Psoas muscle (tissue), 8 donors: ENCODE results near the gene DUSP7. TPM values are rescaled to one million over a fixed set of nuclear protein-coding genes. Genes with fewer than 3 reads are reported as not detected.

ENCODE experiments used
- ATAC-seq, 4 donors: fragments of 200-7000 bp; cut with Tn5 transposase; one replicate each; pipeline ENCODE4 v1.9.1; 2020; ENCODE audit warnings: moderate library complexity in 3 of 4, mild to moderate bottlenecking in 2 of 4
- DNase-seq, 2 donors: peaks; one replicate each; pipeline ENCODE4 v3.0.0-alpha.2; 2020
- H3K27ac ChIP-seq: fragments of 200-600 bp; one replicate; pipeline ENCODE4 v1.8.0; 2022
- H3K27me3 ChIP-seq, 3 donors: fragments of 200-600 bp in 1 of 3; one replicate each; pipeline versions ENCODE4 v1.6.1 to v1.8.0; 2013 to 2022; ENCODE audit warnings: low read length in 2 of 3, mild to moderate bottlenecking in 2 of 3, moderate library complexity in 1 of 3; ENCODE audit not compliant: insufficient read depth in 3 of 3
- H3K36me3 ChIP-seq, 2 donors: fragments of 200-600 bp in 1 of 2; one replicate each; pipeline versions ENCODE4 v1.6.1 to v1.8.0; 2013 to 2022; ENCODE audit warnings: low read depth in 1 of 2, mild to moderate bottlenecking in 1 of 2, moderate library complexity in 1 of 2; ENCODE audit not compliant: insufficient read depth in 1 of 2
- H3K4me1 ChIP-seq: fragments of 200-600 bp; one replicate; pipeline ENCODE4 v1.8.0; 2022
- H3K4me3 ChIP-seq: fragments of 200-600 bp; one replicate; pipeline ENCODE4 v1.8.0; 2022; ENCODE audit warnings: mild to moderate bottlenecking
- H3K9me3 ChIP-seq: fragments of 200-600 bp; one replicate; pipeline ENCODE4 v1.8.0; 2022
- WGBS, 3 donors: extraction: QIAGEN DNeasy Blood & Tissue Kit; methylation state at CpG; one replicate each; pipeline versions ENCODE4 v1.1.6 to v1.1.7; 2013; 5-methylcytosine and 5-hydroxymethylcytosine counted together
- intact Hi-C, 2 donors: fragments of 100-400 bp; cut with DNase I; formaldehyde crosslinking; loops; one replicate each; pipeline versions ENCODE4 v1.11.0 to v1.14.2; 2022
- polyA plus RNA-seq, 3 donors: library from polyadenylated mRNA; stranded (reverse); fragments of 200-250 nt; gene quantifications; one replicate each; pipeline ENCODE4 v1.2.3, GENCODE V29; 2013
- total RNA-seq, 4 donors: library from RNA; stranded (reverse); fragmentation: NEBNext Ultra II Directional in 2 of 4; extraction: Animal tissue kit (Norgen Biotek cat#: 25700) in 2 of 4; gene quantifications; one replicate each; pipeline versions ENCODE4 v1.2.1 to v1.2.4, GENCODE V29; 2021 to 2023
- TF ChIP-seq, protein P1 (sequence below): fragments of 200-600 bp; IDR thresholded peaks from one replicate; pipeline ENCODE4 v1.8.0; 2022; ENCODE audit warnings: antibody characterized with exemption
- donor health status: healthy with polysubstance abuse.
- donor health status: DM: no; HTN: no; CAD: no; lungs with moderate emphysema.
- donor health status: Bipolar disorder and iron deficiency.
- donor health status: healthy.
- donor health status: DM: yes; HTN: yes; CAD: no.
- donor health status: DM: no; HTN: no; CAD: no.
- donor health status: DM: no; HTN: no; CAD: no.
- donor health status: DM: yes; HTN: yes; CAD: no.

The DUSP7 gene
- total and polyA plus RNA-seq, 7 donors = 7.4 to 31.9 (median 15.7) TPM

DNA sequence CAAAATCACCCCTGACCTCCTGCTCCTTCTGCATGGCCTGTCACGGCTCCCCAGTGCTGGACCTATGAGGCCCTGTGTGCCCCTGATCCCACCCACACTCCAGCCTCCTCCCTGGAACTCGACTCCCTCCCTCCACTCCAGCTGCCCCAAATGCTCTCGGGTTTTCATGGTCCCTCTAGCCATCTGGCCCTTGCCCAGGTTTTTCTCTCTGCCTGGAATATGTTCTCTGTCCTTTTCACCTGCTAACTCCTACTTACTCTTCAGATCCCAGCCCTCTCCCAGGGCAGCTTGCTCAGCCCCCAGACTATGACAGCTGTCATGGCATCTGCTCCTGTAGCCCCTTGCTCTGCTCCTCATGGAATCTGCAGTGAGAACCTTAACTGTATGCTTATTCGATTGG is 30.3 kb downstream of the DUSP7 start:
- peak; percentile 17 to 51 (median 23) for ATAC-seq
- Histone ChIP-seq H3K27ac (peak overlapping the region; percentile 92), H3K4me1 (peaks cover 73% of the 10 kb centered on the region), H3K9me3 (no peaks in the 10 kb centered on the region), H3K27me3 (no peaks in the 10 kb centered on the region), H3K36me3 (no peaks in the 10 kb centered on the region), H3K4me3 (peak overlapping the region; percentile 19)
- DNase-seq = peak in 1 of 2 donors; percentile 77
- intact Hi-C loops = no loop called here
- TF ChIP-seq, protein P1, sequence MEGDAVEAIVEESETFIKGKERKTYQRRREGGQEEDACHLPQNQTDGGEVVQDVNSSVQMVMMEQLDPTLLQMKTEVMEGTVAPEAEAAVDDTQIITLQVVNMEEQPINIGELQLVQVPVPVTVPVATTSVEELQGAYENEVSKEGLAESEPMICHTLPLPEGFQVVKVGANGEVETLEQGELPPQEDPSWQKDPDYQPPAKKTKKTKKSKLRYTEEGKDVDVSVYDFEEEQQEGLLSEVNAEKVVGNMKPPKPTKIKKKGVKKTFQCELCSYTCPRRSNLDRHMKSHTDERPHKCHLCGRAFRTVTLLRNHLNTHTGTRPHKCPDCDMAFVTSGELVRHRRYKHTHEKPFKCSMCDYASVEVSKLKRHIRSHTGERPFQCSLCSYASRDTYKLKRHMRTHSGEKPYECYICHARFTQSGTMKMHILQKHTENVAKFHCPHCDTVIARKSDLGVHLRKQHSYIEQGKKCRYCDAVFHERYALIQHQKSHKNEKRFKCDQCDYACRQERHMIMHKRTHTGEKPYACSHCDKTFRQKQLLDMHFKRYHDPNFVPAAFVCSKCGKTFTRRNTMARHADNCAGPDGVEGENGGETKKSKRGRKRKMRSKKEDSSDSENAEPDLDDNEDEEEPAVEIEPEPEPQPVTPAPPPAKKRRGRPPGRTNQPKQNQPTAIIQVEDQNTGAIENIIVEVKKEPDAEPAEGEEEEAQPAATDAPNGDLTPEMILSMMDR = no peak
- 12 to 28% (median 19%) methylated on average over 4 of the region's 4 CpGs for WGBS, 3 donors

DNA sequence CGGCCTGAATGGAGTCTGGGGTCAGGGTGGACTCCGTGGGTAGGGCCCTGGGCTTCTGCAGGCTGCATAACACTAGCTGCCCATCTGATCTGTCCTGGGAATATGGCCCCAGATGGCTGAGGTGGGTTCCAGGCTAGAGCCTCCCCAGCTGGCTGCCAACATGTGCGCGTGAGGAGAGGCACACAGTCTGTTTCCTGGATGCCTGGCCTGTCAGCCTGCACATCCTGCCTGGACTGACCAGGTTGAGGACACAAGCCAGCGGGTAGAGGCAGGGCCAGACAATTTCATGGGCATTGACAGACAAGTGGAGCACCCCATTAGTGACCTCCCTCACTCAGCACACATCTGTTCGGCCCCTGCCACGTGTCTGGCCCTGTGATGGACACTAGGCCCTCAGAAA is 30.9 kb downstream of the DUSP7 start:
- Histone ChIP-seq H3K4me1 (peaks cover 74% of the 10 kb centered on the region), H3K36me3 (no peaks in the 10 kb centered on the region), H3K27me3 (no peaks in the 10 kb centered on the region), H3K4me3 (peak overlapping the region; percentile 19), H3K27ac (peak overlapping the region; percentile 92), H3K9me3 (no peaks in the 10 kb centered on the region)
- ATAC-seq (peak; percentile 2 to 34 (median 21)), DNase-seq (peak; percentile 34 to 74)
- TF ChIP-seq, protein P1 = no peak
- intact Hi-C loops = loop anchor here in 1 of 2 donors (2.0 kb wide), 1 partner anchor 27 kb away; no protein-coding TSS in a partner anchor
- whole genome bisulfite sequencing, 3 donors = 21 to 37% (median 23%) methylated on average over 7 of the region's 7 CpGs

DNA sequence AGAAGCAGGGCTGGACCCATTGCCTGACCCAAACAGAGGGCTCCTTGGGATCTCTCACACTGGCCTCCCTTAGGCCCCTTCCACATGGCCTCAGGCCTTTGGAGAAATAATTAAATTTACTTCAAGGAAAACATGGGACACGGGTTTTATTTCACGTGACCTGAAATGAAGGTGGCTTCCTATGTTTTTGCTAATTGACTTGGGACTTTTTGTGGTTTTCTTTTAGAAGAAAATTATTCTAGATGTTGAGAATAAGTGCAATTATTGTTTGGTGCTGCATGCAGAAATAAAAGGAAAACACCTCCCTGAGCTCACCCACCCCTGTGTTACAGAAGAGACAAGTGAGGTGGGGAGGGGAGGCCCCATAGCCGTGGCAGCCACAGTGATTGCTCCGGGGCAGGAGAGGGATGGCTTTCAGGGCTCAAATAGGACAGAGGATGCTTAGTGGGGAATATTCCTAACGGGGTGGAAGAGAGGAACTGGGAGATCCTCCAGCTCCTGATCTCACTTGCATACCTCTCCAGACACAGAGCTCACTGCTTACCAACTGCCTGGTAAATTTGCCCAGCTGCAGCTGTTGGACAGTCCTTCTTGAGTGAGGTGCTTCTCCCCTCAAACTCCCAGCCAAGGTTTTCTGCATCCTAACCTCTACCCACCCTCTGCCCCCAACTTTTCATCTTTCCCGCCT is 31.5 kb downstream of the DUSP7 start:
- Histone ChIP-seq H3K4me1 (peaks cover 75% of the 10 kb centered on the region), H3K4me3 (no peak overlapping the region), H3K9me3 (no peaks in the 10 kb centered on the region), H3K27ac (peak overlapping the region; percentile 92), H3K27me3 (no peaks in the 10 kb centered on the region), H3K36me3 (no peaks in the 10 kb centered on the region)
- DNase-seq (no peak), ATAC-seq (peak; percentile 38 to 59 (median 46))
- intact Hi-C loops = loop anchor here in 1 of 2 donors (2.0 kb wide), 1 partner anchor 28 kb away; no protein-coding TSS in a partner anchor
- 26 to 40% (median 31%) methylated on average over 6 of the region's 6 CpGs for WGBS, 3 donors
- TF ChIP-seq, protein P1 = no peak

DNA sequence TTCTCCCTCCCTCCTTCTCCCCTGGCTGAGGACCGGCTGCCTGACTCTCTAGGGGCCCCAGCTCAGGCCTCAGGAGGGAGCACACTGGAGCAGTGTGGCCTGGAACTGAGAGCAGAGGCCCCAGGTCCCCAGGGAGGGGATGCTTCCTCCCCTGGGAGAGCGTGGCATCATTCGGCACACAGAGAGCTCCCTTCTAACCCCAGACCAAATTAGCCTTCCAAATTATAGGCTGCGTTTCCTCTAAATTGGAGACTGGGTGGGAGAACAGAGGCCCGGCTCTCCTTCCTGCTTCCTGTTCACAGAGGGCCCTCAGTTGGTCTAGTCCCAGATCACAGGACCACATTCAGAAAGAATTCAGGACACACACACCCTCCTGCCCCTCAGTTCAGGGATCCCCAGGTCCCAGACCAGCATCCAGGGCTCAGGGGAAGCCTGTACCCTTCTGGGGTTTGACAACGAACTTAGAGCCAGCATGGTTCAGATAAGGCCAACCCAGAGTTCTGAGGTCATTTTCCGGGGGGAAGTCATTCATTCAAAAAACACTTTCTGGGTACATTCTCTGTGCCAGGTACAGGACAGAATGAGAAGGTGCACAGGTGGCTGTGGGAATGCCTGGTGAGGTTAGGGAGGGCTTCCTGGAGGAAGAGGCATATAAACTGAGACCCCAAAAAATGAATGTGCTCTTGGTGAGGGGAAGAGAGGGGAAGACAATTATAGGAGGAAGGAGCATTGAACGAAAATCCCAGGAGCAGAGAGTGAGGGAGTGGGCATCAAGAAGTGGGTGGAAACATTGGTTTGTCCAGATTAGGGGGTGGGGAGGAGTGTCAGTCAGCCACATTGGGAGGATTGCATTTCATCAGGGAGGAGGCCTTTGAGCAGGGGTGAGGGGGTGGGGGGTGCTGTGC is 32.3 kb downstream of the DUSP7 start:
- H3K27ac ChIP-seq = peak overlapping the region; percentile 92
- H3K4me1 ChIP-seq = peaks cover 75% of the 10 kb centered on the region
- TF ChIP-seq, protein P1 = no peak
- no peaks in the 10 kb centered on the region for H3K36me3 ChIP-seq
- H3K9me3 ChIP-seq = no peaks in the 10 kb centered on the region
- intact Hi-C loops = loop anchor here in 1 of 2 donors (2.0 kb wide), 1 partner anchor 29 kb away; no protein-coding TSS in a partner anchor
- H3K4me3 ChIP-seq = peak overlapping the region; percentile 55
- ATAC-seq (peak in 1 of 4 donors; percentile 13), DNase-seq (no peak)
- H3K27me3 ChIP-seq = no peaks in the 10 kb centered on the region
- 16 to 30% (median 21%) methylated on average over 8 of the region's 8 CpGs for WGBS, 3 donors
